Naive thymus-derived CD4-positive, alpha-beta T cell (primary cell): ENCODE measurements around the gene BICDL1. TPM values are rescaled to one million over a fixed set of nuclear protein-coding genes. Genes with fewer than 3 reads are reported as not detected.
A peak's percentile ranks its signal among the peaks of the same experiment; 100 is the strongest.

Experiments used
- ATAC-seq: fragments of 150-1000 bp; cut with Tn5 transposase; 2 replicates; pipeline ENCODE4 v1.10.0; 2021; ENCODE audit warnings: mild to moderate bottlenecking, moderate library complexity
- CTCF ChIA-PET: fragments of 350-600 bp; sonication (Branson Sonifier 250); formaldehyde crosslinking; loops from one replicate; lab custom pipeline; 2021; ENCODE audit warnings: antibody characterized with exemption; lab: Charles Lee
- POLR2A ChIA-PET: fragments of 350-600 bp; sonication (Branson Sonifier 250); formaldehyde crosslinking; loops from one replicate; lab custom pipeline; 2021; ENCODE audit warnings: antibody characterized with exemption, inconsistent platforms; lab: Charles Lee
- DNase-seq, 9 donors: peaks; one replicate each; pipeline versions ENCODE4 v3.0.0 to v3.0.0-alpha.2; 2020 to 2022; ENCODE audit warnings: mixed read lengths in 1 of 9
- H3K27ac ChIP-seq: one replicate; pipeline ENCODE4 v1.7.0; 2013; ENCODE audit warnings: mild to moderate bottlenecking, low read depth, low read length, moderate library complexity
- H3K27me3 ChIP-seq, 2 donors: one replicate each; pipeline ENCODE4 v1.7.0; 2013; ENCODE audit warnings: low read length in 2 of 2, mild to moderate bottlenecking in 2 of 2, moderate library complexity in 2 of 2; ENCODE audit not compliant: control insufficient read depth in 2 of 2, insufficient read depth in 2 of 2
- H3K36me3 ChIP-seq, 3 experiments: 1 replicate in 2 of 3; 2 replicates in 1 of 3; pipeline ENCODE4 v1.7.0; 2013; ENCODE audit warnings: low read length in 3 of 3, mild to moderate bottlenecking in 3 of 3, moderate library complexity in 1 of 3; ENCODE audit not compliant: insufficient read depth in 3 of 3, control insufficient read depth in 2 of 3
- H3K4me1 ChIP-seq, 2 donors: one replicate each; pipeline ENCODE4 v1.7.0; 2013; ENCODE audit warnings: low read length in 2 of 2, mild to moderate bottlenecking in 2 of 2, moderate library complexity in 1 of 2; ENCODE audit not compliant: control insufficient read depth in 2 of 2, insufficient read depth in 2 of 2
- H3K4me3 ChIP-seq: 2 replicates; pipeline ENCODE4 v1.7.0; 2013; ENCODE audit warnings: mild to moderate bottlenecking, low read length
- H3K9me3 ChIP-seq, 3 experiments: 1 replicate in 2 of 3; 2 replicates in 1 of 3; pipeline ENCODE4 v1.7.0; 2013; ENCODE audit warnings: low read length in 3 of 3; ENCODE audit not compliant: control insufficient read depth in 2 of 3
- H3K27ac Mint-ChIP-seq, 9 donors: one replicate each; pipeline ENCODE4 v1.8.0; 2020 to 2022; ENCODE audit warnings: mixed read lengths in 9 of 9, mild to moderate bottlenecking in 8 of 9, moderate library complexity in 5 of 9, inconsistent platforms in 2 of 9
- H3K27me3 Mint-ChIP-seq, 5 donors: one replicate each; pipeline ENCODE4 v1.8.0; 2021 to 2022; ENCODE audit warnings: mixed read lengths in 5 of 5, mild to moderate bottlenecking in 1 of 5
- H3K36me3 Mint-ChIP-seq, 5 donors: one replicate each; pipeline ENCODE4 v1.8.0; 2020 to 2022; ENCODE audit warnings: mixed read lengths in 5 of 5, mild to moderate bottlenecking in 3 of 5, inconsistent platforms in 1 of 5
- H3K4me1 Mint-ChIP-seq, 7 donors: one replicate each; pipeline ENCODE4 v1.8.0; 2020 to 2022; ENCODE audit warnings: mixed read lengths in 7 of 7, mild to moderate bottlenecking in 3 of 7, inconsistent platforms in 1 of 7
- H3K4me3 Mint-ChIP-seq, 10 donors: one replicate each; pipeline ENCODE4 v1.8.0; 2020 to 2022; ENCODE audit warnings: mild to moderate bottlenecking in 10 of 10, mixed read lengths in 10 of 10, moderate library complexity in 6 of 10, inconsistent platforms in 2 of 10
- H3K9me3 Mint-ChIP-seq, 11 donors: one replicate each; pipeline ENCODE4 v1.8.0; 2020 to 2022; ENCODE audit warnings: mixed read lengths in 11 of 11, mild to moderate bottlenecking in 4 of 11, inconsistent platforms in 1 of 11, moderate library complexity in 1 of 11
- intact Hi-C, 2 donors: fragments of 100-400 bp; cut with micrococcal nuclease; formaldehyde crosslinking; loops; one replicate each; pipeline ENCODE4 v1.15.1; 2023
- polyA plus RNA-seq, 2 donors: library from polyadenylated mRNA; unstranded; fragments of 300-500 nt; fragmentation: Illumina TruSeq; gene quantifications; one replicate each; pipeline ENCODE4 v1.2.3, GENCODE V29; 2021
- total RNA-seq, 6 experiments: library from RNA in 5 of 6; stranded (reverse) in 5 of 6; gene quantifications; 1 replicate in 5 of 6; 2 replicates in 1 of 6; pipeline ENCODE4 v1.2.3 and lab custom pipeline; 2021 to 2026

The BICDL1 gene
- total and polyA plus RNA-seq, 7 experiments from 2014 or later = 2.4 to 156 (median 111) TPM

DNA sequence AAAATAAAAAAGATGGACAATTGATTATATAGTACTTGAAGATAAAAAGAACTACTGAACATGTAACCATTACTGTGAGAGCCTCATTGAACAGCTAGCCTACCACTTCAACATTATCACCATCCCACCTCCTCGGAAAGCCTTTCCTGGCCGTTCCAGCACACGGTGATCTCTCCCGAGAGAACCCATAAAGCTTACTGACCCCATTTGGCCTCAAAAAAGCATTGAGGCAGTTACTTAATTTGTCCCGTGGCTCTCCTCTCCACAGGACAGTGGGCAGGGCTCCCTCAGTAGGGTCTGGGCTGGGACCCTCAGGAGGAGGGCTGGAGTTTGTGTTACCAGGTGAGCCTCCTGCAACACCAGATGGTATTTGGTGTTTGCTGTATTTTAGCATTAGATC, 71.7 kb downstream of the BICDL1 start:
- H3K27ac Mint-ChIP-seq = no peak overlapping the region
- CTCF ChIA-PET = no interaction called here

DNA sequence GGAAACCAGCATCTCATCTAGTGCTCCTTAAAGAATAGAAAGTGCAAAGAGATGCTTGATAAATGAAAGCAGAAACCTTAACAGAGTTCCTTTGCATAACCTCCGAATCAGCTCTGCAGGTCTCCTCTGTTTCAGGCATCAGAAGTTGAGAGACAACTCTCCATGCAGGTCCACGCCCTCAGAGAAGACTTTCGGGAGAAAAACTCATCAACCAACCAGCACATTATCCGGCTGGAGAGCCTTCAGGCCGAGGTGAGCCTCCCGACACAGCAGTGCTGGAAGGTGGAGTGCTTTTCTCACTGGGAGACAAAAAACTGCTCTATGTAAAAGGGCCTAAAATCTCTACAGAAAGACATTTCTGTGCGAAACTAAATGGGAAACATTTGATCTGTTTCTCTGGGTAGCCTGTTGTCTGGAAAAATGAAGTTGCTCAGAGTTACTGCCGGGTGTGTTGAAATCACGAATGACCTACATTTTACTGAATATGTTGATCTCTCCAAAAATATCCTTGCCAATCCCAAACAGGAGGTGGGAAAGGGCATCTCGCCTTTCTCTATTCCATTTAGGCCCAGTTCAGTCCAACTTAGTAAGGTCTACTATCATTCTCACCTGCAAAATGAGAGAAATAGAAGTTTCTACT, 72.7 kb downstream of the BICDL1 start:
- intact Hi-C loops = loop anchor here in 1 of 2 donors (2.0 kb wide), 2 partner anchors 13 to 15 kb away; no protein-coding TSS in a partner anchor
- Histone ChIP-seq H3K9me3 (no peaks in the 10 kb centered on the region), H3K4me3 (no peak overlapping the region), H3K27ac (no peak overlapping the region), H3K4me1 (no peaks in the 10 kb centered on the region), H3K36me3 (peaks cover 0 to 49% (median 5%) of the 10 kb centered on the region in 3 experiments), H3K27me3 (no peaks in the 10 kb centered on the region)
- Mint-ChIP-seq H3K4me3 (no peak overlapping the region), H3K4me1 (peaks cover 0 to 10% (median 0%) of the 10 kb centered on the region in 7 donors), H3K27me3 (no peaks in the 10 kb centered on the region), H3K36me3 (peaks cover 5 to 42% (median 14%) of the 10 kb centered on the region in 5 donors), H3K9me3 (no peaks in the 10 kb centered on the region), H3K27ac (no peak overlapping the region)
- ATAC-seq (no peak), DNase-seq (no peak)
- CTCF ChIA-PET = no interaction called here
- POLR2A ChIA-PET = no interaction called here

More for the DNA sequence above, 71.7 kb downstream of the BICDL1 start:
- H3K36me3 Mint-ChIP-seq = peaks cover 5 to 35% (median 14%) of the 10 kb centered on the region in 5 donors
- no peak overlapping the region for H3K27ac ChIP-seq
- H3K27me3 Mint-ChIP-seq = no peaks in the 10 kb centered on the region
- POLR2A ChIA-PET = no interaction called here
- H3K4me1 Mint-ChIP-seq = peaks cover 0 to 11% (median 0%) of the 10 kb centered on the region in 7 donors
- intact Hi-C loops = loop anchor here in 1 of 2 donors (2.0 kb wide), 2 partner anchors 14 kb away; no protein-coding TSS in a partner anchor
- H3K9me3 Mint-ChIP-seq = no peaks in the 10 kb centered on the region
- no peak for ATAC-seq
- H3K4me3 Mint-ChIP-seq = no peak overlapping the region
- no peaks in the 10 kb centered on the region for H3K27me3 ChIP-seq
- H3K9me3 ChIP-seq = no peaks in the 10 kb centered on the region
- no peak for DNase-seq
- peaks cover 0 to 39% (median 4%) of the 10 kb centered on the region in 3 experiments for H3K36me3 ChIP-seq
- H3K4me1 ChIP-seq = no peaks in the 10 kb centered on the region
- no peak overlapping the region for H3K4me3 ChIP-seq

DNA sequence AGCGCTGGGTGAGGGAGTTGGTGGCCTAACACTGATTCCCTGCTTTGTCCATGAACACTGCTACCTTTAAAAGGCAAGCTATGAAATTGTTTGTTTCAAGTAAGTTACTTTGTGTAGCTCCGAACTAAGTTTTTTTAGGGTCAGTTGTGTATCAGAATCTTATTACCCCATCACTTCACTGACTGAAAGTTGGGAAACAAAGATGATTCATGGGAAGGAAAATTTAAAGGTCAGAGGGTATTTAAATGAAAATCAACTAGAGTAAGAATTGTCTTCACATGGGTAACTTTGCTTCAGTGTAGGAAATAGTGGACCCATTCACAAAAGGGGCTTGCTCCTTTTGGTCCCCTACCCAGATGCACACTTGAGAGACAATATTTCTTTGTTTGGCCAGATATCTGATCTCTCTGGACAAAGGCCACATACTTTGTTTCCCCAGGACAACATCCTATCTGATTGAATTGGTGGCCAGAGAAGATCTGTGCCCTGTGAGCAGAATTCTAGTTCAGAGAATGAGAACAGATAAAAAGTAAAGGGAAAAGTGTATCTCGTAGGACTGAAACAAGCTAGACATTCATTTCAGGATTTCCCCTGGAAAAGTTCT, 74.0 kb downstream of the BICDL1 start:
- CTCF ChIA-PET = no interaction called here
- H3K4me3 Mint-ChIP-seq = no peak overlapping the region
- no peaks in the 10 kb centered on the region for H3K27me3 ChIP-seq
- no peaks in the 10 kb centered on the region for H3K27me3 Mint-ChIP-seq
- H3K27ac Mint-ChIP-seq = peak overlapping the region in 1 of 9 donors; percentile 12
- POLR2A ChIA-PET = interaction anchor here (0.8 kb wide), 1 partner anchor 74 kb away, joined by 3 read pairs; the partner anchor contains the start of gene BICDL1
- no peak for ATAC-seq
- no peaks in the 10 kb centered on the region for H3K4me1 ChIP-seq
- H3K36me3 Mint-ChIP-seq = peaks cover 5 to 49% (median 14%) of the 10 kb centered on the region in 5 donors
- H3K9me3 ChIP-seq = no peaks in the 10 kb centered on the region
- intact Hi-C loops = no loop called here
- H3K4me3 ChIP-seq = no peak overlapping the region
- peaks cover 0 to 52% (median 5%) of the 10 kb centered on the region in 3 experiments for H3K36me3 ChIP-seq
- H3K4me1 Mint-ChIP-seq = peaks cover 0 to 8% (median 0%) of the 10 kb centered on the region in 7 donors
- no peak overlapping the region for H3K27ac ChIP-seq
- no peaks in the 10 kb centered on the region for H3K9me3 Mint-ChIP-seq
- no peak for DNase-seq

DNA sequence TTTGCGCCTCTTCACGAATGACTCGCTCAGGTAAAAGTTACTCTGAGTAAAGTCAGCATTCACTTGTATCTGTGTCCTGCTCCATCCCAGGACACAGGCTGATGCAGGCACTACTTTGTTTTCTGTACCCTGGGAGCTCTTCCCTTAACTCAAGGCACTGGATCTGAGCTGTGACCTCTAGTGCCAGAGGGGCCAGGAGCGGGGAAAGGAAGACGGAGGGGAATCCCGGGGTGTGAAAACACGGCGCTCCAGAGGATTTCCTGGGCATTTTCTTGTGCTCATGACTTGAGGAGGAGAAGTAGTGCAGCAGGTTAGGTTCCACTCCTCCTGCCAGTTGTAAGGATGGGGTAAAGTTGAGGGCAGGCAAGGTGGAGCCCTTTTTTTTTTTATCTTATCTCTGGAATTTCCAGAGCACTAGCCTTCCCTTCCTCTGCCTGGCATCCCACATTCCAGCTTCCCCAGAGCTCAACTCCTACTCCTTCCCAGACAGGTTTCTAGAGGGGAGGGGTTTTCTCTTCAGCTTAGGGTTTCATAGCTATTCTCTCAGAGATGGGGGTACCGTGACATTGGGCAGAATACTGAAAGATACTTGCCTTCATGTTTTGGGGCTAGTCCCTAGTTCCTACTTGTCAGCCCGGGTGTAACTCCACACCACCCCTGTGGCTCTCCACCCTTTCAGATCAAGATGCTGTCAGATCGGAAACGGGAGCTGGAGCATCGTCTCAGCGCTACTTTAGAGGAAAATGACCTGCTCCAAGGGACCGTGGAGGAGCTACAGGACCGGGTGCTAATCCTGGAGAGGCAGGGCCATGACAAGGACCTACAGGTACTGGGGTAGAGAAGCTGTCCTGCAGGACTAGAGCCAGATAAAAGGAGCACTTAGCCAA, 75.3 kb downstream of the BICDL1 start:
- POLR2A ChIA-PET = interaction anchor here (1.3 kb wide), 1 partner anchor 11 kb away, joined by 3 read pairs; no protein-coding TSS in a partner anchor
- peaks cover 5 to 47% (median 15%) of the 10 kb centered on the region in 5 donors for H3K36me3 Mint-ChIP-seq
- ATAC-seq = no peak
- Histone ChIP-seq H3K4me1 (no peaks in the 10 kb centered on the region), H3K36me3 (peaks cover 0 to 57% (median 5%) of the 10 kb centered on the region in 3 experiments), H3K27me3 (no peaks in the 10 kb centered on the region), H3K27ac (no peak overlapping the region), H3K9me3 (no peaks in the 10 kb centered on the region), H3K4me3 (no peak overlapping the region)
- peaks cover 0 to 6% (median 0%) of the 10 kb centered on the region in 7 donors for H3K4me1 Mint-ChIP-seq
- no peak overlapping the region for H3K4me3 Mint-ChIP-seq
- CTCF ChIA-PET = interaction anchor here (1.3 kb wide), 1 partner anchor 11 kb away, joined by 3 read pairs; no protein-coding TSS in a partner anchor
- intact Hi-C loops = no loop called here
- H3K27me3 Mint-ChIP-seq = no peaks in the 10 kb centered on the region
- H3K9me3 Mint-ChIP-seq = no peaks in the 10 kb centered on the region
- DNase-seq = no peak
- H3K27ac Mint-ChIP-seq = peak overlapping the region in 4 of 9 donors; percentile 19 to 88 (median 51)

DNA sequence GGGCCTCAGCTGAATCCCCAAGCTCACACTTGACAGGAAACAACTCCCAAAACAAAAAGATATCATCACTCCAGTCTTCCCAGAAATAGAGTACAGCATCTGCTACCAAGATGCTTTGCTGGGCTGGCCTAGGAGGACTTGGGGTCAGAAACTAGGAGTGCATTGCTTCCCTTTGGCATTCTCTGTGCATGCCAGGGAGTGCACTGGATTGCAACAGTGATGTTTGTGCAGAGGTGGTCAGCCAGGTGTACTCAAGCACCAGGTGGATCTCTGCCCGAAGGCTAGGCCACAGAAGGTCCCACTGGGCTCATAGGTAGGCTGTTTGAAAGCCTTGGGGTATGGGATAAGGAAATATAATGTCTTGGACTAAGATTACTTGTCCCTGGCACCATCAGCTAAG, 76.4 kb downstream of the BICDL1 start:
- Mint-ChIP-seq H3K27me3 (no peaks in the 10 kb centered on the region), H3K9me3 (no peaks in the 10 kb centered on the region), H3K27ac (no peak overlapping the region), H3K4me1 (peaks cover 0 to 3% (median 0%) of the 10 kb centered on the region in 7 donors), H3K4me3 (no peak overlapping the region), H3K36me3 (peaks cover 5 to 47% (median 15%) of the 10 kb centered on the region in 5 donors)
- no peaks in the 10 kb centered on the region for H3K4me1 ChIP-seq
- no peak overlapping the region for H3K4me3 ChIP-seq
- H3K36me3 ChIP-seq = peaks cover 0 to 61% (median 5%) of the 10 kb centered on the region in 3 experiments
- DNase-seq = no peak
- no peaks in the 10 kb centered on the region for H3K27me3 ChIP-seq
- ATAC-seq = no peak
- H3K9me3 ChIP-seq = no peaks in the 10 kb centered on the region
- ChIA-PET POLR2A (no interaction called here), CTCF (interaction anchor here (0.6 kb wide), 1 partner anchor 158 kb away, joined by 3 read pairs; no protein-coding TSS in a partner anchor)
- H3K27ac ChIP-seq = no peak overlapping the region
- intact Hi-C loops = no loop called here

DNA sequence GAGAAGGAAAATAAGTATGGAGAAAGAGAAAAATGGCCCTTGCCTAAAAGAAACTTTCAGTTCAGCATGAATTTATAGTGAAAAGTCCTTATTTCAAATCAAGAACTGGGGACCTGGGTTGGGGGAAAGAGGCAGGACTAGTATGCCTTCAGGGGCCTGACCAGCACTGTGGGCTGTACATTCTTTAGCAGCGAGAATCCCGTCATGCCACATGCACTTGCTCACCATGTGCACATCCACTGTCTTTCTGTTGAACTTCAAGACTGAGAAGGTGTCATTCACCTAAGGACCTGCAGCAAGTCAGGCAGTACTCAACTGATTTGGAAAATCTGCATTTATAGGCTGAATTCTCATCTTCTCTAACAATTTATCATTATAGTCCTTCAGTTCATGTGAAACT, 77.3 kb downstream of the BICDL1 start:
- peaks cover 0 to 61% (median 5%) of the 10 kb centered on the region in 3 experiments for H3K36me3 ChIP-seq
- H3K9me3 ChIP-seq = no peaks in the 10 kb centered on the region
- Mint-ChIP-seq H3K27ac (peak overlapping the region in 3 of 9 donors; percentile 8 to 72 (median 67)), H3K36me3 (peaks cover 5 to 43% (median 15%) of the 10 kb centered on the region in 5 donors), H3K9me3 (no peaks in the 10 kb centered on the region), H3K4me1 (peaks cover 0 to 3% (median 0%) of the 10 kb centered on the region in 7 donors), H3K4me3 (no peak overlapping the region), H3K27me3 (no peaks in the 10 kb centered on the region)
- no peaks in the 10 kb centered on the region for H3K27me3 ChIP-seq
- DNase-seq (no peak), ATAC-seq (no peak)
- H3K4me1 ChIP-seq = no peaks in the 10 kb centered on the region
- intact Hi-C loops = no loop called here
- no peak overlapping the region for H3K27ac ChIP-seq
- POLR2A ChIA-PET = no interaction called here
- no peak overlapping the region for H3K4me3 ChIP-seq
- CTCF ChIA-PET = no interaction called here
